Breast epithelium (tissue), 4 donors: ENCODE data around the gene SEC14L5. TPM values are rescaled to one million over a fixed set of nuclear protein-coding genes. Genes with fewer than 3 reads are reported as not detected.

Source experiments
- DNase-seq, 2 donors: peaks; one replicate each; pipeline ENCODE4 v3.0.0-alpha.2; 2019; ENCODE audit warnings: low spot score in 2 of 2
- H3K27ac ChIP-seq, 2 donors: fragments of 200-600 bp; sonication (generic) in 1 of 2; one replicate each; pipeline ENCODE4 v1.5.1; 2016 to 2019; ENCODE audit warnings: mild to moderate bottlenecking in 1 of 2
- H3K27me3 ChIP-seq, 2 donors: fragments of 200-600 bp; sonication (generic) in 1 of 2; one replicate each; pipeline versions ENCODE4 v1.5.1 to v1.6.0; 2017 to 2019; ENCODE audit warnings: control low read depth in 1 of 2, mild to moderate bottlenecking in 1 of 2
- H3K36me3 ChIP-seq: fragments of 200-600 bp; one replicate; pipeline ENCODE4 v1.5.1; 2019
- H3K4me1 ChIP-seq, 2 donors: fragments of 200-600 bp; sonication (generic); one replicate each; pipeline ENCODE4 v1.5.1; 2016 to 2019; ENCODE audit warnings: control low read depth in 1 of 2
- H3K4me3 ChIP-seq, 3 donors: fragments of 200-600 bp; sonication (generic); 1 replicate in 2 of 3; 2 replicates in 1 of 3; pipeline ENCODE4 v1.5.1; 2016 to 2019; ENCODE audit warnings: mild to moderate bottlenecking in 3 of 3, moderate library complexity in 2 of 3
- H3K9me3 ChIP-seq, 2 donors: fragments of 200-600 bp; sonication (generic) in 1 of 2; one replicate each; pipeline ENCODE4 v1.5.1; 2016 to 2019; ENCODE audit warnings: control low read depth in 1 of 2
- POLR2A ChIP-seq: fragments of 450-650 bp; IDR thresholded peaks from one replicate; pipeline ENCODE4 v1.6.1; 2016; ENCODE audit warnings: antibody characterized with exemption, mild to moderate bottlenecking, moderate library complexity
- POLR2AphosphoS5 ChIP-seq, 3 donors: sonication (generic); formaldehyde crosslinking; IDR thresholded peaks; one replicate each; pipeline ENCODE4 v1.6.1; 2017; ENCODE audit warnings: antibody characterized with exemption in 3 of 3
- intact Hi-C: fragments of 100-400 bp; cut with DNase I; formaldehyde crosslinking; loops from one replicate; pipeline ENCODE4 v1.15.1; 2023; ENCODE audit warnings: low total_unique reads
- total RNA-seq, 3 donors: library from RNA; depleted of rRNA; stranded (reverse); fragments of >200 nt; gene quantifications; one replicate each; pipeline ENCODE4 v1.1.0, GENCODE V29; 2016
- TF ChIP-seq, protein P1 (sequence below), 3 donors: fragments of 450-650 bp; IDR thresholded peaks; one replicate each; pipeline ENCODE4 v1.5.1; 2016 to 2017; ENCODE audit warnings: antibody characterized with exemption in 3 of 3, mild to moderate bottlenecking in 3 of 3, moderate library complexity in 3 of 3

Gene SEC14L5
- total RNA-seq, 3 donors from 2014 or later: 0.33 to 1.3 (median 0.59) TPM

DNA sequence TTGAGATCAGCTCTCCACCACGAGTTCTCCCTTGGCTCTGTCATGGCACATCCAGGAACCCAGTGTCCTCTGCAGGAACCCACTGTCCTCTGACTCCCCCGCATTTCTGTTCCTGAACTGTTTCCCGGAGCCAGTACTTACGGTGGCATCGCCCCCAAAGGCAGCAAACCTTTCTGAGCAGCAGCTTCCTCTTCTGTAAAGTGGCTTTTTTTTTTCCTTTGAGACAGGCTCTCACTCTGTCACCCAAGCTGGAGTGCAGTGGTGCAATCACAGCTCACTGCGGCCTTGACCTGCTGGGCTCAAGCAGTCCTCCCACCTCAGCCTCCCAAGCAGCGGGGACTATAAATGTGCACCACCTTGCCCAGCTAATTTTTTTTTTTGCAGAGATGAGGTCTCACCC is 43.4 kb downstream of the SEC14L5 start:
- Histone ChIP-seq H3K9me3 (no peaks in the 10 kb centered on the region), H3K27me3 (no peaks in the 10 kb centered on the region), H3K27ac (no peak overlapping the region), H3K4me1 (no peaks in the 10 kb centered on the region), H3K36me3 (no peaks in the 10 kb centered on the region), H3K4me3 (no peak overlapping the region)
- TF ChIP-seq POLR2AphosphoS5 (IDR thresholded peaks at IDR 0.05) (no peak), POLR2A (no peak)
- TF ChIP-seq, protein P1, sequence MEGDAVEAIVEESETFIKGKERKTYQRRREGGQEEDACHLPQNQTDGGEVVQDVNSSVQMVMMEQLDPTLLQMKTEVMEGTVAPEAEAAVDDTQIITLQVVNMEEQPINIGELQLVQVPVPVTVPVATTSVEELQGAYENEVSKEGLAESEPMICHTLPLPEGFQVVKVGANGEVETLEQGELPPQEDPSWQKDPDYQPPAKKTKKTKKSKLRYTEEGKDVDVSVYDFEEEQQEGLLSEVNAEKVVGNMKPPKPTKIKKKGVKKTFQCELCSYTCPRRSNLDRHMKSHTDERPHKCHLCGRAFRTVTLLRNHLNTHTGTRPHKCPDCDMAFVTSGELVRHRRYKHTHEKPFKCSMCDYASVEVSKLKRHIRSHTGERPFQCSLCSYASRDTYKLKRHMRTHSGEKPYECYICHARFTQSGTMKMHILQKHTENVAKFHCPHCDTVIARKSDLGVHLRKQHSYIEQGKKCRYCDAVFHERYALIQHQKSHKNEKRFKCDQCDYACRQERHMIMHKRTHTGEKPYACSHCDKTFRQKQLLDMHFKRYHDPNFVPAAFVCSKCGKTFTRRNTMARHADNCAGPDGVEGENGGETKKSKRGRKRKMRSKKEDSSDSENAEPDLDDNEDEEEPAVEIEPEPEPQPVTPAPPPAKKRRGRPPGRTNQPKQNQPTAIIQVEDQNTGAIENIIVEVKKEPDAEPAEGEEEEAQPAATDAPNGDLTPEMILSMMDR (IDR thresholded peaks at IDR 0.05): no peak
- intact Hi-C loops: no loop called here
- DNase-seq: no peak

DNA sequence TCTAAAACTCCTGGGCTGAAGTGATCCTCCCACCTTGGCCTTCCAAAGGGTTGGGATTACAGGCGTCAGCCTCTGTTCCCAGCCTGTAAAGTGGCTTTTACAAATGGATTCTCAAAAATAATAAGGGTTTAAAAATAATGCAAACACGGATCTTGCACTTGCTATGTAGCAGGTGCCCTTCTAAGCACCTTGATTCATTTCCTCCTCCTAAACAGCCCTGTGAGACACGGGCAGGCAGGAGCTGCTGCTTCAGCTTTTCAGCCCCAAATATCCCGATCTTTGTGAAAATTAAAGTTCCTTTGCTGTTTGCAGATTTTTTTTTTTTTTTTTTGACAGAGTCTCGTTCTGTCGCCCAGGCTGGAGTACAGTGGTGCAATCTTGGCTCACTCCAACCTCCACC is 43.9 kb downstream of the SEC14L5 start:
- Histone ChIP-seq H3K4me3 (no peak overlapping the region), H3K9me3 (no peaks in the 10 kb centered on the region), H3K36me3 (no peaks in the 10 kb centered on the region), H3K27ac (no peak overlapping the region), H3K4me1 (no peaks in the 10 kb centered on the region), H3K27me3 (no peaks in the 10 kb centered on the region)
- TF ChIP-seq, protein P1 (IDR thresholded peaks at IDR 0.05): no peak
- TF ChIP-seq POLR2A: no peak
- no peak for TF ChIP-seq POLR2AphosphoS5 (IDR thresholded peaks at IDR 0.05)
- DNase-seq: no peak
- intact Hi-C loops: no loop called here

DNA sequence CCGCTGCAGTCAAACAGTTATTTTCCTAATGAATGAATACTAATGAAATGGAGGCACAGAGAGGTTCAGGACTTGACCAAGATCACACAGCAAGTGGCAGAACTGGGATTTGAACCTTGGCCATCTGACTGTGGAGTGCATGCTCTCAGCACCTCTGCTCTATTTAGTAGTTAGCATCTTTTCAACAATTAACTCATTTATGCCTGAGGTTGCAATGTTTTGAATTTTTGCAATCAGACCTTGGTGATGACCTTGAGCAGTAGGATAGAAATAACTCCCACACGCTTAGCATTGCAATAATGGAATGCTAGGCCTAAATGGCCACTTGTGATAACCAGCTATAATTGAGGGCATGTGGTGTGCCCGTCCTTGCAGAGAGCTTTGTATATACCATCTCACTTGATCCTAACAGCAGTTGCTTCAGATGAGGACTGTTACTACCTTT is 44.6 kb downstream of the SEC14L5 start:
- no peaks in the 10 kb centered on the region for H3K27me3 ChIP-seq
- H3K36me3 ChIP-seq: no peaks in the 10 kb centered on the region
- no peaks in the 10 kb centered on the region for H3K4me1 ChIP-seq
- H3K4me3 ChIP-seq: no peak overlapping the region
- DNase-seq: no peak
- TF ChIP-seq, protein P1 (IDR thresholded peaks at IDR 0.05): no peak
- TF ChIP-seq POLR2AphosphoS5 (IDR thresholded peaks at IDR 0.05) (no peak), POLR2A (no peak)
- no peaks in the 10 kb centered on the region for H3K9me3 ChIP-seq
- intact Hi-C loops: loop anchor here (1.0 kb wide), 1 partner anchor 18 kb away; no protein-coding TSS in a partner anchor
- no peak overlapping the region for H3K27ac ChIP-seq

DNA sequence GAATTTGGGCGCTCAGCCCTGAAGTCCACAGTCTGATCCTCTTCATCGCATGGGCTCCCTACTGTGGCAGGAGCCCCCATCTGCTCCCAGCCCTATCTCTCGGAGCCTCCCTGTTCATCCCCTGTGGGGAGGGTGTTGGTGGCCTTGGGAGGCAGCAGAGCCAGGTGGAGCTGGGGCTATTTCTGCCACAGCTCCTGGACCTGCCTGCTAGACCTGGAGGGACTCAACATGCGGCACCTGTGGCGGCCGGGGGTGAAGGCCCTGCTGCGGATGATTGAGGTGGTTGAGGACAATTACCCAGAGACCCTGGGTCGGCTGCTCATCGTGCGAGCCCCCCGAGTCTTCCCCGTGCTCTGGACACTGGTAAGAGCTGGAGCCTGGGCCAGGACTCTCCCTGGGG is 45.1 kb downstream of the SEC14L5 start:
- no peak for DNase-seq

DNA sequence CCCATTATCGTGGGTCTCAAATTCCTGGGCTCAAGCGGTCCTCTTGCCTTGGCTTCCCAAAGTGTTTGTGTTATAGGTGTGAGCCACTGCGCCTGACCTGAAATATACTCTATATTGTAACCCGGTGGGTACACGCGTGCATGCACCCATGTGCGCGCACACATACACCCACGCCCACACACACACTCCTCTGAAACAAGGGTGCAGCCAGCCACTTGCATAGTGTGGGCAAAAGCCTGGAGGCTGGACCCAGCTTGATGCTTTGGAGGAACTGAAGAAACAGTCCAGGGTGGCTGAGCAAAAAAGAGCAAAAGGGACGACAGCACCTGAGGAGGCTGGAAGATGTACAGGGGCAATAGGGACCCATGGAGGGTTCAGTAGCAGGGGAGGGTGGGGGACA is 45.7 kb downstream of the SEC14L5 start:
- no peak for TF ChIP-seq POLR2A
- no peak for TF ChIP-seq POLR2AphosphoS5 (IDR thresholded peaks at IDR 0.05)
- TF ChIP-seq, protein P1 (IDR thresholded peaks at IDR 0.05): no peak
- Histone ChIP-seq H3K4me3 (no peak overlapping the region), H3K27me3 (no peaks in the 10 kb centered on the region), H3K27ac (no peak overlapping the region), H3K36me3 (no peaks in the 10 kb centered on the region), H3K4me1 (no peaks in the 10 kb centered on the region), H3K9me3 (no peaks in the 10 kb centered on the region)
- intact Hi-C loops: loop anchor here (1.0 kb wide), 1 partner anchor 20 kb away; no protein-coding TSS in a partner anchor
- DNase-seq: no peak

More for the DNA sequence above, 45.1 kb downstream of the SEC14L5 start:
- intact Hi-C loops: loop anchor here (1.0 kb wide), 1 partner anchor 19 kb away; no protein-coding TSS in a partner anchor
- Histone ChIP-seq H3K36me3 (no peaks in the 10 kb centered on the region), H3K9me3 (no peaks in the 10 kb centered on the region), H3K4me3 (no peak overlapping the region), H3K4me1 (no peaks in the 10 kb centered on the region), H3K27me3 (no peaks in the 10 kb centered on the region), H3K27ac (no peak overlapping the region)
- TF ChIP-seq, protein P1 (IDR thresholded peaks at IDR 0.05): no peak
- TF ChIP-seq POLR2AphosphoS5 (IDR thresholded peaks at IDR 0.05) (no peak), POLR2A (no peak)
